Measurements from ENCODE around the gene UBXN4.

DNA sequence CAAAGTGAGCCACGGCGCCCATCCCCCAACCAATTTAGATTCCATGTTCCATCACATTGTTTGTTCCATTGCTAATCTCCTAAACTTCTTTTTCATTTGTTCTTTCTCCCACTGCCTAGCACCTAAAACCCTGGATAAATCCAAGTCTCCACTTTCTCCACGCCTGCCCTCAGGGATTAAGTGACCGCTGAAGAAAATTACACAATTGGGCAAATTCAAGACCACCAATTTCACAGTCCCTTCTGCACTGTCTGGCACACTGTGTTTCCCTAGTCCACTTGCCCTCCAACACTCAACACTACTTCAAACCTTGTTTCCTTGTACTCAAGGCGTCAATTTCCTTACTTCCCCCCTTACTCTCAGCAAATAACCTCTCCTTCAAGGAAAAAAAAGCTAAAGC lies 5.1 kb upstream of the UBXN4 start:
- TF ChIP-seq TP53 (CRISPR knock-in tag; IDR thresholded peaks at IDR 0.05) (no peak), CTCF (IDR thresholded peaks at IDR 0.05) (no peak), SREBF2 (IDR thresholded peaks at IDR 0.05) (no peak), GATA3 (IDR thresholded peaks at IDR 0.05; ENCODE audit: borderline replicate concordance) (no peak), CEBPB (IDR thresholded peaks at IDR 0.05) (no peak), MAZ (IDR thresholded peaks at IDR 0.05; ENCODE audit: borderline replicate concordance, low read depth, low read length) (no peak), RNF2 (IDR thresholded peaks at IDR 0.05; ENCODE audit: borderline replicate concordance, low read depth) (no peak), HOXA7 (CRISPR knock-in tag; IDR thresholded peaks at IDR 0.05) (no peak), POLR2A (IDR thresholded peaks at IDR 0.05; ENCODE audit: low read length) (no peak)
- TF ChIP-seq, protein P1, sequence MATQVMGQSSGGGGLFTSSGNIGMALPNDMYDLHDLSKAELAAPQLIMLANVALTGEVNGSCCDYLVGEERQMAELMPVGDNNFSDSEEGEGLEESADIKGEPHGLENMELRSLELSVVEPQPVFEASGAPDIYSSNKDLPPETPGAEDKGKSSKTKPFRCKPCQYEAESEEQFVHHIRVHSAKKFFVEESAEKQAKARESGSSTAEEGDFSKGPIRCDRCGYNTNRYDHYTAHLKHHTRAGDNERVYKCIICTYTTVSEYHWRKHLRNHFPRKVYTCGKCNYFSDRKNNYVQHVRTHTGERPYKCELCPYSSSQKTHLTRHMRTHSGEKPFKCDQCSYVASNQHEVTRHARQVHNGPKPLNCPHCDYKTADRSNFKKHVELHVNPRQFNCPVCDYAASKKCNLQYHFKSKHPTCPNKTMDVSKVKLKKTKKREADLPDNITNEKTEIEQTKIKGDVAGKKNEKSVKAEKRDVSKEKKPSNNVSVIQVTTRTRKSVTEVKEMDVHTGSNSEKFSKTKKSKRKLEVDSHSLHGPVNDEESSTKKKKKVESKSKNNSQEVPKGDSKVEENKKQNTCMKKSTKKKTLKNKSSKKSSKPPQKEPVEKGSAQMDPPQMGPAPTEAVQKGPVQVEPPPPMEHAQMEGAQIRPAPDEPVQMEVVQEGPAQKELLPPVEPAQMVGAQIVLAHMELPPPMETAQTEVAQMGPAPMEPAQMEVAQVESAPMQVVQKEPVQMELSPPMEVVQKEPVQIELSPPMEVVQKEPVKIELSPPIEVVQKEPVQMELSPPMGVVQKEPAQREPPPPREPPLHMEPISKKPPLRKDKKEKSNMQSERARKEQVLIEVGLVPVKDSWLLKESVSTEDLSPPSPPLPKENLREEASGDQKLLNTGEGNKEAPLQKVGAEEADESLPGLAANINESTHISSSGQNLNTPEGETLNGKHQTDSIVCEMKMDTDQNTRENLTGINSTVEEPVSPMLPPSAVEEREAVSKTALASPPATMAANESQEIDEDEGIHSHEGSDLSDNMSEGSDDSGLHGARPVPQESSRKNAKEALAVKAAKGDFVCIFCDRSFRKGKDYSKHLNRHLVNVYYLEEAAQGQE (IDR thresholded peaks at IDR 0.05) = no peak
- TF ChIP-seq, protein P2, sequence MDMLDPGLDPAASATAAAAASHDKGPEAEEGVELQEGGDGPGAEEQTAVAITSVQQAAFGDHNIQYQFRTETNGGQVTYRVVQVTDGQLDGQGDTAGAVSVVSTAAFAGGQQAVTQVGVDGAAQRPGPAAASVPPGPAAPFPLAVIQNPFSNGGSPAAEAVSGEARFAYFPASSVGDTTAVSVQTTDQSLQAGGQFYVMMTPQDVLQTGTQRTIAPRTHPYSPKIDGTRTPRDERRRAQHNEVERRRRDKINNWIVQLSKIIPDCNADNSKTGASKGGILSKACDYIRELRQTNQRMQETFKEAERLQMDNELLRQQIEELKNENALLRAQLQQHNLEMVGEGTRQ (IDR thresholded peaks at IDR 0.05) = no peak
